Upper lobe of left lung (tissue), 4 donors: ENCODE data around the gene SEC16A.

Source experiments
- CTCF ChIP-seq, 6 experiments: fragments of 450-650 bp in 4 of 6; fragments of 200-600 bp in 2 of 6; sonication (generic) in 2 of 6; IDR thresholded peaks; one replicate each; pipeline ENCODE4 v1.5.1; 2016 to 2019; ENCODE audit warnings: antibody characterized with exemption in 6 of 6
- POLR2A ChIP-seq, 4 donors: fragments of 450-650 bp; IDR thresholded peaks; one replicate each; pipeline ENCODE4 v1.5.1; 2016 to 2017; ENCODE audit warnings: antibody characterized with exemption in 4 of 4, mild to moderate bottlenecking in 2 of 4

GRCh38 chr9:136437839-136438547, 44.8 kb downstream of the SEC16A start:
- no peak for TF ChIP-seq POLR2A (IDR thresholded peaks at IDR 0.05)
- no peak for TF ChIP-seq CTCF (IDR thresholded peaks at IDR 0.05)
